GM12872 (cell line): ENCODE measurements around the gene NRM.

Experiments used
- TF ChIP-seq, protein P1 (sequence below): IDR thresholded peaks from 3 replicates; pipeline ENCODE4 v1.5.1; 2011; ENCODE audit warnings: low read depth, mild to moderate bottlenecking, low read length, moderate library complexity; ENCODE audit not compliant: insufficient read depth

The NRM gene

DNA sequence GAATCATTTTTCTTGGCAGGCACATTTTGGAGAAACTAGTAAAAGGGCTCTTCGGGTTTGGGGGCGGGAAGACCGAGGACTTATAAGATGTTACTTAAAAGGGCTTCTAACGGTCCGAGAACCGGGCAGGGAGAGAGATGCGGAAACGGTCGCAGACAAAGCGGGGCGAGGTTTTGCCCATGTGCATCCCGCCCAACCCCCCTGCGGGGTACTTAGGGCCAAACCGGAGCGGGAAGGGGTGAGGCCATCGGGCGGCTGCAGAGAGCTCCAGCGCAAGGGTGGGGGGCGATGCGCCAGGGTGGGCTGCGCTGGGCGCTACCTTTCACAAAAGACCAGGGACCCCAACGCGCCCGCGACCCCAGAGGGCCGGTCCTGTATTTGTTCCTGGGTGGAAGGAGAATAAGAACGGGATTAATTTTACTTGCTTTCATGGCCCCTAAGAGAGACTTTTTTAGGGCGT is 30.0 kb upstream of the NRM start:
- TF ChIP-seq, protein P1, sequence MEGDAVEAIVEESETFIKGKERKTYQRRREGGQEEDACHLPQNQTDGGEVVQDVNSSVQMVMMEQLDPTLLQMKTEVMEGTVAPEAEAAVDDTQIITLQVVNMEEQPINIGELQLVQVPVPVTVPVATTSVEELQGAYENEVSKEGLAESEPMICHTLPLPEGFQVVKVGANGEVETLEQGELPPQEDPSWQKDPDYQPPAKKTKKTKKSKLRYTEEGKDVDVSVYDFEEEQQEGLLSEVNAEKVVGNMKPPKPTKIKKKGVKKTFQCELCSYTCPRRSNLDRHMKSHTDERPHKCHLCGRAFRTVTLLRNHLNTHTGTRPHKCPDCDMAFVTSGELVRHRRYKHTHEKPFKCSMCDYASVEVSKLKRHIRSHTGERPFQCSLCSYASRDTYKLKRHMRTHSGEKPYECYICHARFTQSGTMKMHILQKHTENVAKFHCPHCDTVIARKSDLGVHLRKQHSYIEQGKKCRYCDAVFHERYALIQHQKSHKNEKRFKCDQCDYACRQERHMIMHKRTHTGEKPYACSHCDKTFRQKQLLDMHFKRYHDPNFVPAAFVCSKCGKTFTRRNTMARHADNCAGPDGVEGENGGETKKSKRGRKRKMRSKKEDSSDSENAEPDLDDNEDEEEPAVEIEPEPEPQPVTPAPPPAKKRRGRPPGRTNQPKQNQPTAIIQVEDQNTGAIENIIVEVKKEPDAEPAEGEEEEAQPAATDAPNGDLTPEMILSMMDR: no peak

- TF ChIP-seq, protein P1: peak; percentile 19; the same call in 1 of the 3 replicates
Measured at GRCh38 chr6:30719791-30720737, 29.3 kb upstream of the NRM start, which contains the start of gene TUBB. TSS of gene TUBB (plus strand) at chr6:30720352. CDS start at chr6:30720507, 155 bp downstream.

GRCh38 chr6:30719356-30719755 is 28.6 kb upstream of the NRM start:
- TF ChIP-seq, protein P1: no peak

DNA sequence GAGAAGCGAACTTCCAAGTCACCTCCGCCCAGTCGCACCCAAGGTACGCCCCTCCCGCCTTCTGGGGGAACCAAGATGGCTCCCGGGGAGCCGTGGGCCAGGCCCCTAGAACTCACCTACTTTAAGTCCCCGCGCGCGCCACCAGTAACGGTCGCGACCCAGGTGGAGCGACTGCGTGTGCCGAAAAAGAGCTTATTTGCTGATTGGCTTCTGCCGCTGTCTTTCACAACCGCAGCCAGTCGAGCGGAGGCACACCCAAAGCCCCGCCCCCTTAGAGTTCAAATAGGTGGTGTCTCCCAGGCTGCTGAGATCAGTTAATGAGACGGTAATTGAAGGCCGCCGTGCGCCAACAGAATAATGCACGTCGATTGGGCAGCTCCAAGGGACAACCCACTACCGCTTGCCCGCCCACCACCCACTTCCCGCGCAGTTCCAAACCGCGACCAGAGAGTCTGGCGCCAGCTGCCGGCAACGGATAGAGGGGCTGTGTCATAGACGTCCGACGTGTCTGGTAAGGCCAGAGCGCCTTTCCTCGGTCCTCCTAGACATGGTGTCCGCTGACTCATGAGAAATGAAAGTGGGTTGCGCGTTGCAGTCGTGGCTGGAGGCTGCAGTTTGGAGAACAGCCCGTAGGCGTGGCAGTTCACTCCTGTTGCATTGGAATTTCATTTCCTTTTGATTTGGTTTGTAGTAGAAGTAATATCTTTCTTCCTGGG is 26.5 kb upstream of the NRM start, which contains the start of gene MDC1:
Gene MDC1, minus strand, starts transcription at position 153 of the 716 bp plus-strand sequence. CDS start 2,106 bp downstream, outside the sequence.
- TF ChIP-seq, protein P1: 0 out of 3 replicates have a peak, but pooled peaks have one; percentile 43

DNA sequence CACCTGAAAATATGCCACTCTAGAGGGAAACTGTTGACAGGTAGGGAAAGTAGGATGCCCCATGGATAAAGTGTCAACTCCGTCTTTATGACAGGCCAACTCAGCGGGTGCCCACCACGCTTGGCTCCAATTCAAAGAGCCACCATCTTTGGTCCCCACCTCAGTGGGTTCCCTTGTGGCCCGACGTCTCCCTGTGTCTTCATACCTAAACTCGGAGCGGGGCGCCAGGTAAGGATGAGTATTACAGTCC is 26.0 kb upstream of the NRM start:
- TF ChIP-seq, protein P1: no peak

DNA sequence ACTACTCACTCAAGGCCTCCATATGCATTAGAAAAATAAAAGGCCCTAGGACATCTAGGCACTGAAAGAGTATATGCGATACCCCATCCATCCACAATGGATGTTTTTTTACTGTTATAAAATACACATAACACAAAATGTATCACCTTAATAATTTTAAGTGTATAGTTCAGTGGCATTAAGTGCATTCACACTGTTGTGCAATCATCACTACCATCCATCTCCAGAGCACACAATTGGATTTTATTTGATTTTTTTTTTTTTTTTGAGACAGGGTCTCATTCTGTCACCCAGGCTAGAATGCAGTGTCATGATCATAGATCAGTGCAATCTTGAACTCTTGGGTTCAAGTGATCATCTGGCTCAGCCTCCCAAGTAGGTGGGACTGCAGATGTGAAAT is 23.5 kb upstream of the NRM start:
- TF ChIP-seq, protein P1: no peak

DNA sequence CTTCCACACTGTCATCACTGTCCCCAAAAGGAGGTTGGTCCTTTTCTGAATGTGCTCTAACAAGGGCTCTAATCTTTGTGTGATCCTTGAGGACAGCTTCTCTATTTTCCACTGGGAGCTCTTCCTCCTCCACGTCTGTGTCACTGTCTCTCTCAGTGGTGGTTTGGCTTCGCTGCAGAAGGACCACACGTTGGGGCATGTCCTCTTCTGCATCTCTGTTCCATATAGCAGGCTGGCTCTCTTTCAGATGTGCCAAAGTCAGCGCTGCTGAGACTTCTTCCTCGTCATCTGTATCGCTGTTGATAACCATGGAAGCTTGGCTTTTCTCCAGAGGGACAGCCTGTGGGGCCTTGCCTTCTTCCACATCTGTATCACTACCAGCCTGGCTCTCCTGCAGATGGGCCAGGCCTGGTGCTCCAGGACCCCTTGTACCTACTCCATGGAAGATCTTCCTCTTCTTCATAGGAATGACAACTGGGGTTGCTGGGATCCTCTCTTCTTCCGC is 21.7 kb upstream of the NRM start:
- TF ChIP-seq, protein P1: no peak
